ENCODE data around the gene CES4A. TPM values are rescaled to one million over a fixed set of nuclear protein-coding genes. Genes with fewer than 3 reads are reported as not detected.

The CES4A gene
- total and polyA plus RNA-seq, 2 experiments from 2014 or later, result 11.8 to 12.3 TPM

GRCh38 chr16:66961914-66962313, 26.5 kb upstream of the CES4A start:
- H3K27ac ChIP-seq, result no peak overlapping the region
- H3K9me3 ChIP-seq (ENCODE audit: low read depth), result no peaks in the 10 kb centered on the region
- H3K9me2 ChIP-seq (replicated peaks; ENCODE audit: insufficient read depth), result no peaks in the 10 kb centered on the region
- H3K4me2 ChIP-seq, result no peak overlapping the region
- no peaks in the 10 kb centered on the region for H3K27me3 ChIP-seq
- TF ChIP-seq CTCF (IDR thresholded peaks at IDR 0.05; ENCODE audit: poor library complexity) (no peak), EZH2phosphoT487 (IDR thresholded peaks at IDR 0.05; ENCODE audit: low read depth, severe bottlenecking, unreplicated experiment) (no peak), EZH2 (IDR thresholded peaks at IDR 0.05; ENCODE audit: borderline replicate concordance) (no peak)
- no peaks in the 10 kb centered on the region for H3K79me2 ChIP-seq
- H3K36me3 ChIP-seq (replicated peaks; ENCODE audit: insufficient read depth, low read depth), result no peaks in the 10 kb centered on the region
- H3K4me3 ChIP-seq, result no peak overlapping the region
- no peak overlapping the region for H2AFZ ChIP-seq
- peaks cover 2% of the 10 kb centered on the region for H3K4me1 ChIP-seq (ENCODE audit: insufficient read depth)
- DNase-seq (ENCODE audit: low spot score), result no peak
- WGBS (ENCODE audit: low lambda C conversion rate, missing lambda C conversion rate), result 84% methylated on average over 5 of the region's 5 CpGs
- no peaks in the 10 kb centered on the region for H4K20me1 ChIP-seq (ENCODE audit: insufficient read depth, poor library complexity, severe bottlenecking)

GRCh38 chr16:66964049-66964448, 24.3 kb upstream of the CES4A start:
- no peak overlapping the region for H3K27ac ChIP-seq
- no peaks in the 10 kb centered on the region for H3K4me1 ChIP-seq (ENCODE audit: insufficient read depth)
- no peaks in the 10 kb centered on the region for H3K79me2 ChIP-seq
- no peak overlapping the region for H3K4me3 ChIP-seq
- TF ChIP-seq EZH2 (IDR thresholded peaks at IDR 0.05; ENCODE audit: borderline replicate concordance) (no peak), EZH2phosphoT487 (IDR thresholded peaks at IDR 0.05; ENCODE audit: low read depth, severe bottlenecking, unreplicated experiment) (no peak), CTCF (IDR thresholded peaks at IDR 0.05; ENCODE audit: poor library complexity) (no peak)
- H3K36me3 ChIP-seq (replicated peaks; ENCODE audit: insufficient read depth, low read depth), result no peaks in the 10 kb centered on the region
- H2AFZ ChIP-seq, result no peak overlapping the region
- H3K27me3 ChIP-seq, result no peaks in the 10 kb centered on the region
- 91% methylated on average over 6 of the region's 6 CpGs for WGBS (ENCODE audit: low lambda C conversion rate, missing lambda C conversion rate)
- no peak for DNase-seq (ENCODE audit: low spot score)
- no peaks in the 10 kb centered on the region for H4K20me1 ChIP-seq (ENCODE audit: insufficient read depth, poor library complexity, severe bottlenecking)
- no peaks in the 10 kb centered on the region for H3K9me3 ChIP-seq (ENCODE audit: low read depth)
- no peak overlapping the region for H3K4me2 ChIP-seq
- no peaks in the 10 kb centered on the region for H3K9me2 ChIP-seq (replicated peaks; ENCODE audit: insufficient read depth)

- Histone ChIP-seq H4K20me1 (ENCODE audit: insufficient read depth, poor library complexity, severe bottlenecking) (no peaks in the 10 kb centered on the region), H3K4me2 (no peak overlapping the region), H3K9me3 (ENCODE audit: low read depth) (no peaks in the 10 kb centered on the region), H3K9me2 (replicated peaks; ENCODE audit: insufficient read depth) (no peaks in the 10 kb centered on the region), H3K27ac (no peak overlapping the region), H3K79me2 (no peaks in the 10 kb centered on the region), H3K27me3 (no peaks in the 10 kb centered on the region), H3K4me3 (no peak overlapping the region), H3K36me3 (replicated peaks; ENCODE audit: insufficient read depth, low read depth) (no peaks in the 10 kb centered on the region), H3K4me1 (ENCODE audit: insufficient read depth) (no peaks in the 10 kb centered on the region), H2AFZ (no peak overlapping the region)
- no peak for DNase-seq (ENCODE audit: low spot score)
- WGBS (ENCODE audit: low lambda C conversion rate, missing lambda C conversion rate), result 92% methylated on average over 5 of the region's 5 CpGs
- no peak for TF ChIP-seq EZH2 (IDR thresholded peaks at IDR 0.05; ENCODE audit: borderline replicate concordance)
Measured at GRCh38 chr16:66968847-66969246, 19.5 kb upstream of the CES4A start.

GRCh38 chr16:66970775-66971720, 17.3 kb upstream of the CES4A start:
- H4K20me1 ChIP-seq (ENCODE audit: insufficient read depth, poor library complexity, severe bottlenecking), result no peaks in the 10 kb centered on the region
- no peak overlapping the region for H2AFZ ChIP-seq
- H3K27me3 ChIP-seq, result no peaks in the 10 kb centered on the region
- H3K9me2 ChIP-seq (replicated peaks; ENCODE audit: insufficient read depth), result no peaks in the 10 kb centered on the region
- TF ChIP-seq EZH2phosphoT487 (IDR thresholded peaks at IDR 0.05; ENCODE audit: low read depth, severe bottlenecking, unreplicated experiment) (no peak), EZH2 (IDR thresholded peaks at IDR 0.05; ENCODE audit: borderline replicate concordance) (no peak), CTCF (IDR thresholded peaks at IDR 0.05; ENCODE audit: poor library complexity) (no peak)
- H3K79me2 ChIP-seq, result no peaks in the 10 kb centered on the region
- H3K4me3 ChIP-seq, result no peak overlapping the region
- no peak for DNase-seq (ENCODE audit: low spot score)
- no peaks in the 10 kb centered on the region for H3K36me3 ChIP-seq (replicated peaks; ENCODE audit: insufficient read depth, low read depth)
- no peaks in the 10 kb centered on the region for H3K9me3 ChIP-seq (ENCODE audit: low read depth)
- no peak overlapping the region for H3K27ac ChIP-seq
- H3K4me1 ChIP-seq (ENCODE audit: insufficient read depth), result no peaks in the 10 kb centered on the region
- no peak overlapping the region for H3K4me2 ChIP-seq
- WGBS (ENCODE audit: low lambda C conversion rate, missing lambda C conversion rate), result 90% methylated on average over 10 of the region's 10 CpGs
